Gastroesophageal sphincter (tissue), 3 donors: ENCODE results near the gene TBCK.

Experiments
- CTCF ChIP-seq, 4 experiments: fragments of 200-600 bp in 2 of 4; fragments of 450-650 bp in 2 of 4; sonication (generic) in 1 of 4; IDR thresholded peaks; one replicate each; pipeline ENCODE4 v1.5.1; 2017 to 2019; ENCODE audit warnings: antibody characterized with exemption in 4 of 4, mild to moderate bottlenecking in 2 of 4, moderate library complexity in 2 of 4
- EP300 ChIP-seq: sonication (generic); formaldehyde crosslinking; IDR thresholded peaks from one replicate; pipeline ENCODE4 v1.6.1; 2017; ENCODE audit warnings: antibody characterized with exemption, mild to moderate bottlenecking
- POLR2A ChIP-seq, 2 donors: fragments of 450-650 bp; IDR thresholded peaks; one replicate each; pipeline ENCODE4 v1.6.1; 2017; ENCODE audit warnings: antibody characterized with exemption in 2 of 2, mild to moderate bottlenecking in 2 of 2, moderate library complexity in 1 of 2
- POLR2AphosphoS5 ChIP-seq: sonication (generic); formaldehyde crosslinking; IDR thresholded peaks from one replicate; pipeline ENCODE4 v1.6.1; 2017; ENCODE audit warnings: antibody characterized with exemption

GRCh38 chr4:106035204-106035603, 280.8 kb downstream of the TBCK start:
- no peak for TF ChIP-seq CTCF (IDR thresholded peaks at IDR 0.05)
- no peak for TF ChIP-seq EP300
- TF ChIP-seq POLR2AphosphoS5, result no peak
- TF ChIP-seq POLR2A (IDR thresholded peaks at IDR 0.05), result no peak
